GM21717 (cell line): Measurements from ENCODE around the gene DDX10.

Experiments used
- ATAC-seq: cut with Tn5 transposase; IDR thresholded peaks from one replicate; pipeline ENCODE4 v1.9.1; 2021; ENCODE audit warnings: mild to moderate bottlenecking, moderate library complexity; ENCODE audit not compliant: unreplicated experiment

DDX10 gene

DNA sequence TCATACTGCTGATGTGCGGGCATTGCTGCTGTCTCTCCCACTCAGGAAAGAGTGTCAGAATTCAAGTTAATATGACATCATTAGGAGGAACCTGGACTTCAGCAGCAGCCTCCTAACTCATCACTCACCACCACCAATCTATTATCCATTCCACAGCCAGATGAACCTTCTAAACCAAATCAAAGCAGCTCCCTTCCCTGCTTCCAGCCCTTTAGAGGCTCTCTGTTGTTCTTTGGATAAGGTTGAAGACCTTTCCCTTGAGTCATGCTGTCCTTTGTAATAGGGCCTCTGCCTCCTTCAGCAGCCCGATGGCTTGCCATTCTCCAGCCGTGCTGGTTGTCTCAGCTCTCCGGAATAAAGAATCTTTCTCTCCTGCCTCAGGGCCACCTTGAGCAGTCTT is 301.3 kb downstream of the DDX10 start:
- ATAC-seq = no peak

DNA sequence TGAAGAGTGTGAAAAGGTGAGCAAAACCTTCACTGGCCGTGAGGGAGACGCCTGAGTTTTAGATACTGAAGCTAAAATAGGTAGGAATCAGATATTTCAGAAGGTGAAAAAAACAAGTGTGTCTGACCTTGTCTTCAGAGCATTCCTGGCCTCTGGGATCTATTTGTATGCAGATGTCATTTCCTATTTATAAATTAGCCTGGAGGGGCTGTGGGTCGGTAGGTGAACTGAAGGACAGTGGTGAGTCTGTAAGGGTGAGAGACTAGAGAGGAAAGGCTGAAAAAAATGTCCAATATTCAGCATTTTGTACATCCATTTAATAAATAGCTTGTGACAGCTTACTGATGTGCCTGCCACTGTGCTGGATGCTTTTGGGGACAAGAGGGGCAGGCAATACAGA is 302.1 kb downstream of the DDX10 start:
- no peak for ATAC-seq

DNA sequence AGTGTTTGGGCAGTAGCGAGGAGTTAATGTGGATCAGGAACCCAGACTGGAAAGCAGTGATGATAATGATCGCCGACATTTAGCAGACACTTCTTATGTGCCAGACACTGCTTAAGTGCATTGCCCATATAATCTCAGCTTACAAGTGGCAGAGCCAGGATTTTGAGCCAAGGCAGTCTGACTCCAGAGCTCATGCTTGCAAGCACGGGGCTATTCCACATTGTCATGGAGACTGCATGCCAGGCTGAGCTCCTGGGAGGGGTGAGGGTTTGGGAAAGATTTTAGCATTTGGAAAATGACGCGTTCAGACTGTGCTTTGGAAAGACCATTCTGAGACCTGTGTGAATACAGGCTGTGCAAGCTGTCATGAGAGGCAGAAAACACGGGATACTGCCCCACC is 302.7 kb downstream of the DDX10 start:
- no peak for ATAC-seq

DNA sequence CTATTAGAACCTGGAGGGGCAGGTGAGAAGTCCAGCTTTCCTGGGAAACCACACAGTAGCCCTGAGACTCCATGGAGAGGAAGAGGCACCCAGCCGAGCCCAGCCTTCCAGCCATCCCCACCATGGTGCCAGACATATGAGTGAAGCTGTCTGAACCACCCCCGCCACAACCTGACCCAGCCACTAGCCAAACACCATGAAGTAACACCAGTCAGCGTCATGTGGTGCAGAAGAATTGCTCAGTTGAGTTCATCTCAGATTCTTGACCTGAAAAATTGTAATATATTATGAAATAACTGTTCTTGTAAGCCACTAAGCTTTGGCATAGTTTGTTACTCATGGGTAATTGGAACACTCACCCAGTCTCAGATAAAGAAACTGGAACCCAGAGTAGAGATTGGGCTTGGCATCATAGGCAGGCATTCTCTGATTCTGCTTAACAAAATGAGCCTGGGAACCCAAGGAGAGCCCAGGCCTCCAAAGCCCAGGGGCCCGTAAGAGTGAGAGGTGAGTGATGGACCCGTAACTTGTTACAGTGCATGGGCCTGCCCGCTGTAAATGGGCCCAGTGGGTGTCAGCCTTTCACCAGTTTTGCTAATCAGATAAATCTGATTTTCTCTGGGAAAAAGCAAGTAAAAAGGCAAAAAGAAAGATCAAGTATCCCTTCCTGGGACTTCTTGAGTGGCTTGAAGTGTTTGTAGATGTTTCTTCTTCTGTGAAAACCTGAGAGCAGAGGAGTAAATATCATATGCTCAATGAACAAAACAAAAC is 305.5 kb downstream of the DDX10 start:
- ATAC-seq = no peak

DNA sequence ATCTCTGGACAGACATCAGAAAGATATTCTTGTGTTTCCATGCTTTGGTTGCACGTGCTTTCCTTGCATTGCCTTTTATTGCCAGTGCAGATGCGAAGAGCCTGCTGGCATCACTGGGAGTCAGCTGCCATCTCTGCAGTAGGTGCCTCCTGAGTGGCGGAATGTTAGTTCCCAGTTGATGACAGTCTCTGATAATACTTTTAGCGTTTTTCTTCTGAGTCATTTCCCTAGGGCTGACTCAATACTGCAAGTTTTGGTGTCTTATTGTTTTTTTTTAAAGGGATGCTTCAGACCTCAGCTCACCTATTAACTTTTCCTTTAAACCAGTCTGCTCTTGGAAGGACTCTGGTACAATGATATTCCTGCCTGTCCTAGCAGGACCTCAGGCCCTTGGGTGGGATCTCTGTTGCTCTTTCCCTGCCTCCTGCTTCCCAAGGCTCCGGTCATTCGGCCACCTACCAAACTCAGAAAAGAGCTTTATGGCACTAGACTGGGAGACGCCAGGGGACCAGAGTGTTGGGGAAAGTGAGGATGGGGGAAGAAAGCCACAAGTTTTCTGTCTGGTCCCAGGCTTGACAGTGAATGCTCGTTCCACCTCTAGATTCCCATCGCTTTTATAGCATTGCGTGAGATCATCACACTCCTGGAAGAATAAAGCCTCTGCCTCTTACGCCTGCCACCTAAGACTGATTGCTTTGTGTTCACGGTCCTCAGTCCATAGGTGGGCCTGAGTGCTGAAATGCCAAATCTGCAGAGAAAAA is 308.7 kb downstream of the DDX10 start:
- ATAC-seq = no peak

DNA sequence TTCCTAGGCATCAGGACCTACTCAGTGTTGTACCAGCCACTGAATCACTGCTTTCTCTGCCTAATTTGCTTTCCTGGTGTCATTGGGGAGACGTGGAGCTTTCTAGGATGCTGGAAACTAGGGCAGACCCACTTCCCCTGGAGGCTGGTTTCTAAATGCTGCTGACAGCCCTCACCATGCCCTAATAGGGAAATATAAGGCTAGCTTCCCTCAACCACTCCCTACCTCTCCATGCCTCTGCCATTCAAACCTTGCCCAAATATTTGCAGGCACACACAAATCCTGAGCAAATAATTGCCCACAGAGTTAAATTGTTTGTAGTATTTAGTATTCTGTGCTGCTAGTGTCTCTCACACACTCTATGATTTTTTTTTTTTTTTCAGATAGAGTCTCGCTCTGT is 310.2 kb downstream of the DDX10 start:
- ATAC-seq = no peak

DNA sequence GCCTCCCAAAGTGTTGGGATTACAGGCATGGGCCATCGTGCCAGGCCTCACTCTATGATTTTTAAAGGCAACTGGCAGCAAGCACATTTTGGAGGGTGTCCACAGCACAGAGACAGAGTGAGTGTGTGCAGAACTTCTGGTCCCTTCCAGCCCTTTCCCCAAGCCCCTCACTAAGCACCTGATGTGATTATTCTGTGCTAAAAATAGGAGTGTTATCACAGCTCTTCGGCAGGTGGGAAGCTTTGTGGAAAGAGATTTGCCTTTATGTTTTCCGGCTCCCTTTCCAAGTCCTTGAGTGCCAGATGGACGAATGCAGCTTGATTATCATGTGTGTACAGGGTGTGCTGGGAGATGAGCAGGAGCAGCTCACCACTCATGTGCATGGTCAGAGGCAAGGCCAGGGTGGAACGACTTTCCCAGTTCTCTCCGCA is 310.8 kb downstream of the DDX10 start:
- ATAC-seq = no peak

DNA sequence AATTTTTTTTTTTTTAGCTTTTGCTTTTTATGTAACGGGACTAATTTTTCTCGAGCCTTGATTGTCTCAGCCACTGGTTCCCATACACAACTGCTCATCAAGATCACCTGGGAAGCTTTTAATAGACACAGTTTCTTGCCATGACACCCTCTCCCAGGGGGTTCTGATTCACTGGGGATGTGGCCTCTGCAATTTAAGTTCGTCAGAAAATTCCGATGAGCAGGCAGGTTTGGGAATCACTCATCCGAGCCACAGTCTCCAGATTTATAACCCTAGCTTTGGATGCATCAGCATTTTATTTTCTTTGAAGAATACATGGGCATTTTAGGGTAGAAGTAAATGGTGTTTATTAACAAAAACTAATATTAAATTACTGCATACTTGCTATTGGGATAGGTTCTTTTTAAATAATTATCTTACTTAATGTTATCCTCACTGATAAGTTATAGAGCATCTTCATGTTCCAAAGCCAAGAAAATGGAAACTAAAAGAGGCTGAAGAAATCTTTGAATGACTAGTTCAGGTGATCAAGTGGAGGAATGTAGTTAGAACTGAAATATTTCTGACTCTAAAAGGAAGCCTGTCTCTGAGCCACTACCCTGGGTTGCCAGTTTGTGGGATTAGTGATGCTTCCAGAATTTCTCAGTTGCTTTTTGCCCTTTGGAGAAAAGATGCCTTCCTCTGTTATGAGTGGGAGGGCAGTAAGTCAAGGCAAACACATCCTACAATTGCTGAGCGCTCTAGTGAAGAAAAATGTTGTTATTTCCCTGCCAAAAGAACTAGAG is 319.0 kb downstream of the DDX10 start:
- ATAC-seq = no peak

DNA sequence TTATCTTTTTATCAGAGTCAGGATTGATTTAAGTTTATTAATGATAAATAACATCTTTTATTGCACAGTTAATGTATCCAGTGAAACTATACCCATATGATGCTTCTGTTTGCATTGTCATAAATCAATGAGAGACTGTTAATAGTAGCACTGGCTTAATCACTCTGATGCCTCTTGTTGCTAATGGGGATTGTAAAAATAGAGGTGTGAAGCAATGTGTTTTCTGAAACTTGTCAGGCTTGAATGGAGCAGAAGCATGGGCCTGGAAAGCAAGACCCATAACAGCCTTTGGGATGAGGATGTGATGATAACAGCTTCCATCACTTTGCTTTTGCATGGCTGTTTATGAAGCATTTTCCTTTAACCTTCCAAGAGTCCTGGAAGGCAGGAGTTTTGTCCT is 319.7 kb downstream of the DDX10 start:
- no peak for ATAC-seq

DNA sequence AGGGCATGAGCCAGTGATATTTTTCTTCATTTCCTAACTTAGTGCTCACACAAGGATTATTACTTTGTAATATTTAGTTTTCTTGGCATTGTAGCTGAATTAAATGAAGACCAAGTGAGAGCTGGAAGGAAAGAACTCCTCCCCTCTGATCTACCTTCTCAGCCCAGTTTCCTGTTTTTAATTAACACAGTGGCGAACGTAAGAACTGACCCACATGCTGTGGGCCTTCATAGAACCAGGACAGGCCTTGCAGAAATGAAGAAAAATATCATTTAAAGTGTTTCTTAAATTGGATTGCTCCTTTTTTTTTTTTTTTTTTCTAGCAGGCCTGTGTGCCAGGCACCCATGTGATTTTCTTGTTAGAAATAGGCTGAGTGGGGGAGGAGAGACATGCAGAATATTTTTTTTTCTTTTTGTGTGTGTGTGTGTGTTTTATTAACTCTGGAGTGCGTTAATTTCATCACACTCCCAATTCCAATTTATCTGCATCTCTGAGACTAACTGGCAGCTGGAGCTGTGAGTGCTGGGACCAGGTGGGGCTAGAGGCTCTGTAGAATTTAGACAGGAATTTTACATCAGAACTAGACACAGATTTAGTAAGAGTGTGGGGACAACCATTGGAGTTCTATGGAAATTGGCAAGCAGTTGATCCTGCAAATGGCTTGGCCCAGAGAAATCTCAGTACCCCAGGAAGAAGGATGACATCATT is 320.5 kb downstream of the DDX10 start:
- no peak for ATAC-seq

DNA sequence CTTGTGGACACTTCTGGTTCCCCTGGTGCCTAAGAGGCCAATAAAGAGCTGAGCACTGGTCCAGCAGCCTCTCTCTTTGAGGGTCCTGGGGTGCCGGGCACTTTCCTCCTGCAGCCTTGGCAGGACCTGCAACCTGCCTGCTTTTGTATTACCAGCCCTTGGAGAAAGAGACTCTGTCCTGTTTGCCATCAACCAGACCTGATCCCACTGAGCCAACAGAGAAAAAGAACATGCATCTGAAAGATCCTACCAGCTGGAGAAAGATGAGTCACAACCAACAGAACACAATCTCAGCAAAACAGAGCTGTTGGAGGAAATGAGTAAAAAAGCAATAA is 321.0 kb downstream of the DDX10 start:
- ATAC-seq = no peak
